Cardiac septum (tissue), 1 donor: Measurements from ENCODE around the gene UBTD1. TPM values are rescaled to one million over a fixed set of nuclear protein-coding genes. Genes with fewer than 3 reads are reported as not detected.
"Not testable (repeated sequence)": the region's sequence is repeated elsewhere in the genome, so short reads cannot be mapped to it uniquely, and the experiment has no call there.

Experiments
- DNase-seq: peaks from one replicate; pipeline ENCODE4 v3.0.0-alpha.2; 2020; ENCODE audit warnings: low spot score
- intact Hi-C: fragments of 100-400 bp; cut with DNase I; formaldehyde crosslinking; loops from one replicate; pipeline ENCODE4 v1.14.0; 2022
- total RNA-seq: library from RNA; stranded (reverse); fragmentation: NEBNext Ultra II Directional; extraction: Animal tissue kit (Norgen Biotek cat#: 25700); gene quantifications from one replicate; pipeline ENCODE4 v1.2.1, GENCODE V29; 2021
- donor health status: DM: no; HTN: no; CAD: no.

Gene UBTD1
- total RNA-seq, 1 donor from 2014 or later: 25.5 TPM

DNA sequence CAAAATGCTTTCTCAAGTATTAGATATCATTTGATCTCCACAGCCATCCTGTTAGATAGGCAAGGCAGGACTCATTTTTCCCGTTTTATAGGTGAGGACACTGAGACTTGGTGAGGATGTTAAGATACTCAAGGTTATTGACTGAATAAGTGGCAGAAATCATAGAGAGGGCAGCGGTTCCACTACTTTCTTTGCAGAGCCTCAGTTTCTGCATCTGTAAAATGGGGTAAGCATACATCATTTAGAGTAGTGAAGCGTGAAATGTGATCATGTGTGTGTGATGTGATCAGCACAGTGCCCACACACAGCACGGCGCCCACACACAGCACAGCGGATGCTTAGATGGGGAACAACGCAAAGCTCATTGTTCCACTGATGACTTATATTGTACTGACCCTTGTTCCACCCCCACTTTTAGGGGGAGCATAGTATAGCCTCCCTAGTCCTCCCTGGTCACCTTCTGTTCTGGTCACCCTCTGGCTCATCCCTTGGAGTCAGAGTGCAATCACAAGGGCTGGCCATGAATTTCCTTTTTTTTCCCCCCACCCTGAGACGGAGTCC, 10.5 kb downstream of the UBTD1 start:
- intact Hi-C loops: no loop called here
- no peak for DNase-seq

DNA sequence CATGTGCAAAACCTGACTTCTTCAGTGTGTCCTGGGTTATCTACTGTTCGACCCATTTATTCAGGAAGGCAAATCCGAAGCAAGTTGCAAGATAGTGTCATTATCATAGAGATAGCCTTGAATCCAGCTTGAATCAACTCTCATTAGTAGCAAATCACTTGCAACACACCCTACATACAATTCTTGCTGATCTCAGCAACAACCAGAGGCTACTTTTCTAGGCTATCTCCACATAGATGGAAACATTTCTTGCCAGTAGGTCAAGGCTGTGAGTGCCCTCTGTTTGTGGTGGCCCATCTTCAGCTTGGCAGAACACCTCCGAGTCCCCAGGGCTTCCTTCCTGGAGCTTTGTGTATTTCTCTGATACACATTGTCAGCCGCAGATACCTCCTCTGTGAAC, 12.0 kb downstream of the UBTD1 start:
- DNase-seq: no peak
- intact Hi-C loops: no loop called here

DNA sequence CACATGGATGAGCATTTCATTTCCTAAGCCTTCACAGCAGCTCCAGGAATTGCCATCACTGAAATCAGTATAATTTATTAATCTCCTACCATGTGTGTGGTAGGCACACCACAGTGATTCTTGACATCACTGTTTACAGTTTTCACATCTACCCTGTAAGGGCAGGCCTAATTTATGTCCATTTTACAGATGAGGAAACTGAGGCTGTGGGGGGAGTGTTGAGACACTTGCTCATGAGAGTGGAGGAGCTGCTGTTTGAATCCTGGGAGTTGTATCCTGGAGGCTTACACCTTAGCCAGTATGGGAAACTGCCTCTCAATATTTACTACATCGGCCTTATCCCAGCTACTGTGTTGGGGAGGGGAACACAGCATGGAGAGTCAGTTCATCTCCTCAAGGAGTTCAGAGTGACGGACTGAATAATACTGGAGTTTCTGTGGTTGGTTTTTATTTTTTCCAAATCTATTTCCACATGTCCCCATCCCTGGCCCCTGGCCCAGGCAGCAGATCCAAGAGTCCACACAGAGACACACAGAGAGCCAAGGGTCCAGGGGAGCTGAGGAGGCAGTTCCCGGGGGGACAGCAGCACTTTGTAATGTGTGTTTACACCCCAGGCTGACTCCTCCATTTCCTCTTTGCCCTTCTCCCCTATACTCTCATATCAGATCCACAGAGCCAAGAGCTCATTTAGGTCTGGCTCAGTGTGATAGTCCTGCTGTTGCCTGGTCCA, 13.2 kb downstream of the UBTD1 start:
- intact Hi-C loops: no loop called here
- DNase-seq: no peak

DNA sequence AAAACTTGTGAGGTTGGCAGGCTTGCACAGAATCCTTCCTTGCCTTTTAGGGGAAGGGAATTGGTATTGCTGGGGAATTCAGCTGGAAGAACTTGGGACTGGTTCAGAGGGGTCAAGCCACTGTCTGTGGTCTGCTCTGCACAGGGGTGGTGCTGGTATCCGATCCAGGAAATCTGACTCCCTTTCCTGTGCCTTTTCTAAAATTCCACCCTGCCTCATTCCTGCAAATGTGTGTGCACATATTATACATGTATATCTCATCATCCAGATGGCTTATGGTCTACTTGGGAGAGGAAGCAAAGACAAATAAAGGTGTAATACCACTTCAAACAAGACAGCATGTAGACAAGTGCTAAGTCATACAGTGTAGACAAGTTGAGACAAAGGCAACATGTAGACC, 14.3 kb downstream of the UBTD1 start:
- DNase-seq: no peak
- intact Hi-C loops: no loop called here

- no peak for DNase-seq
- intact Hi-C loops: no loop called here
Observed at GRCh38 chr10:97514344-97514743, 15.6 kb downstream of the UBTD1 start.

DNA sequence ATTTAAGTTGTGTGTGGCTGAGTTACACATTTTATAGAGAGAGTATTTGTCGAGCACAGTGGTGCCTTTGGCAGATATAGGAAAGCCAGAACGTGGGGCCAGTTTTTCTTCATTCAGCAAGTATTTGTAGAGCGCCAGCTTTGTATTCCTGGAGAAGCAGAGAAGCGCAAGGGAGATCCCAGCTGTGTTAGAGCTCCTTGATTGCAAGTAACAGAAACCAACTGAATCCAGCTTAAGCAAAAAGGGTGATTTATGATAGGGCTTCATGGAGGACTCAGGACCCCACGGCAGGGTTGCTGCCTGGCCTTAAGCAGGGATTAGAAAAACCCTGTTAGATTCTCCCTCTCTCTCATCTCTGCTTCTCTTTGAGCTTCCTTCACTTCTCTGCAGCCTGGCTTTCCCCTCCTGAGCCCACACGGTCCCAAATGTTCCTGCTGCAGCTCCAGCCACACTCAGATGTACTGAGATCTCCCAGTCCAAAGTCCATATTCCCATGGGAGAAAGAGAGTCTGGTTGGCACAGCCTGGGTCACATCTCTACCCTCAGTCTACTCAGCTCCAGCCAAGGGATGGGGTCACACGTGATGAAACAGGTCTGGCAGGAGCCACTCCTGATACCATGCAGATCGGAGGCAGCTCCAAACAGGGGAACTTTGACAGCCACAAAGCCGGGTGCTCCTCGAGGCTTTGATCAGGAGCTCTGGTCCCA, 16.7 kb downstream of the UBTD1 start:
- intact Hi-C loops: no loop called here
- DNase-seq: no peak

DNA sequence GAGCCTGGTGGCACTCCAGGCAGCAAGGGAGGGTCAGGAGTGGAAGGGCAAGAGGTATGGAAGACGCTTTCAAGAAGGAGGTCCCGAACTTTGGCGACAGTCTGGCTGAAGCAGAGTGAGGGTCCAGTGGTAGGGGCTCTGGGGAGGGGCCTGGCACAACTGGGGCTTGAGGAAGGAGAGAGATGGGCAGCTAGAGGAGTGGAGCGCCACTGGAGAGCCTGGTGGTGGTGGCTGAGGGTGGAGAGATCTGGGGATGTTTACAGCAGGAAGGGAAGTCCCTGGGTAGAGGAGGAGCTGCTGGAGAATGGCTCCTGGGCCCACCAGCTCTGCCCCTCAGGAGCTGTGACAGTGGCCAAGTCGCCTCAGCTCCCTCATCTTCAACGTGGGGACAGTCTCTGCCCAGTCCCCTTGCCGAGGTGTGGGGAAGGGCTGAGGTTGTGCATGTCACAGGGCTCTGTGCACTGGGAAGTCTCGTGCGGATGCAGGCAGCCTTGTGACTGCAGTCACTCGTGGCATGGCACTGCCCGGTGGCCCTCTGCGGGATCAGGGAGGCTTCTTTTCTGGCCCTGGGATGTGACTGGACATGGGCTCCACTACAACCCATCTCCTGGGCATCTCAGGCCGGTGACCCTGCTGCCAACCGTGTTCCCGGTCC, 18.5 kb downstream of the UBTD1 start:
- intact Hi-C loops: no loop called here
- DNase-seq: no peak

DNA sequence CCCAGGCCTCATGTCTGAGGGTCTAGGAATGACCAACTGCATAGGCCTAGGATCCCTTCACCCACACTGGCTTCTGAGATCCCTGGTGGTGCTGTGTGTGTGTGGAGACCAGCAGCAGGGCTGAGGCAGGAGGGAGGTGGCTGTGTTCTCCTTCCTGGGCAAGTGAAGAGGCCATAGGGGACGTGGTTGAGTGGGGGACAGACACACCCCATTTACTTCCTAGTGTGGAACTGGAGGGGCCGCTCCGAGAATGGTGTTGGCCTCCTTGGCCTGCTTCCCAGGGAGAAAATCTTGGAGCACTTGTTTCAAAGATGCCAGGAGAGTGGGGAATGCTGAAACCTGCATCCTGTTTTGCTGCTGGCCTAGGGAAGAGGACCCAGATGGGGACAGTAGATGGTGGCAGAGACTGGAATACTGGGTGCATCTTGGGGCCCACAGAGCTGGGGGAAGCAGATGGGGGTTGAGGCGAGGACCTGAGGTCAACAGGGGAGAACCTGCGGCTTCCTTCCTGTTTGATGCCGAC, 19.1 kb downstream of the UBTD1 start:
- no peak for DNase-seq
- intact Hi-C loops: no loop called here

- intact Hi-C loops: no loop called here
- DNase-seq: no peak
Observed at GRCh38 chr10:97518301-97519043, 19.7 kb downstream of the UBTD1 start.

DNA sequence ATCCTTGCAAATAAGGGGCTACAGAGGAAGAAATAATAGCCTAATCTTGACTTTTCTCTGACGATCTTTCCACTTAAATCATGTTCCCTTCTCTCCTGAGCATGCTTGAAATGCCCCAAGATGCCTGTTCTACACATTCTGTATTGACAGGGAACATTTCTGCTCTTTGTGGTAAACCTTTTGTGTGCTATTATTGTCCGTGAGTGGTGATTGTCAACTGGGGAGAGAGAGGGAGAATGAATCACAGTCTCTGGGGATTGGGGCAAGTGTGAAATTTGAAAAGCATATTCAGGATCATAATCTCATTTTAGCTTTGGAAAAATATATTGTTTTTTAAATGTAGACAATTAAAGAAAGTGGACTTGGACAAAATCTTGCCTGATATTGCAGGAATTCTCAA, 20.6 kb downstream of the UBTD1 start:
- intact Hi-C loops: no loop called here
- DNase-seq: no peak

GRCh38 chr10:97520520-97520919, 21.8 kb downstream of the UBTD1 start:
- intact Hi-C loops: no loop called here
- no peak for DNase-seq

- no peak for DNase-seq
- intact Hi-C loops: no loop called here
Observed at GRCh38 chr10:97520978-97521761, 22.4 kb downstream of the UBTD1 start.

GRCh38 chr10:97522071-97522470, 23.3 kb downstream of the UBTD1 start:
- intact Hi-C loops: no loop called here
- DNase-seq: no peak

DNA sequence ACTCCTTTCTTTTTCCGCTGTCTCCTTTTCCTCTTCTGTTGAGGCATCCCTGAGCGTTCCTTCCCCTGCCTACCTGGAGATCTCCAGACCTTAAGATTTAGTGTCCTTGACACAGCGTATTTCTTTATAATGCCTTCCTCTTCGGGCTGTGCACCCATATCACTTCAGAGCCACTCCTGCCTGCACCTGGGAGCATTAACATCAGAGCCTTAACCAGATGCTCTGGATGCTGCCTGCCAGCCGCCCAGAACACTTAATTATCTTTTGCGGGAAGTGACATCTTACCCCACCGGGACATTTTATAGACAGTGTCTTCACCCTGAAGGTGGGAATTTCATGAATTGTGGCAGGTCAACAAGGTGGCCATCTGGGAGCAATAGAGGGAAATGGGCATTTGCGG, 24.2 kb downstream of the UBTD1 start:
- intact Hi-C loops: no loop called here
- no peak for DNase-seq

DNA sequence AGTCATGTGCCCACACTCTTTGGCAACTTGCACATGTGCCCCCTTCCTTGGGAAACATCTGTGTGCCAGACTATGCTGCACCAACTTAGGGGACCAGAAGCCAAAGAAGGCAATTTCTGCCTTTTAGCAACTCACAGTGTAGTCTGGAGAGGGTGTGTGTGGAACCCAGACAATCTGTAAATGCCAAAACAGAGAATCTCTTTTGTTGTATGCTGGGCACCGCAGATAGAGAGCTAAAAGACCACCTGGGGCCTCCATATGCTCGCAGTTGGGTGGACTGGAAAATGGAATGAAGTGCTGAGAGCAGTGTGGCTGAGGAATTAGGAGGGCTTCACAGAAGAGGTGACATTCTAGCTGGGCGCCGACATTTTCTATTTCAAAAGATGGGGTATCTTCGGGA, 26.4 kb downstream of the UBTD1 start:
- intact Hi-C loops: no loop called here
- DNase-seq: no peak

DNA sequence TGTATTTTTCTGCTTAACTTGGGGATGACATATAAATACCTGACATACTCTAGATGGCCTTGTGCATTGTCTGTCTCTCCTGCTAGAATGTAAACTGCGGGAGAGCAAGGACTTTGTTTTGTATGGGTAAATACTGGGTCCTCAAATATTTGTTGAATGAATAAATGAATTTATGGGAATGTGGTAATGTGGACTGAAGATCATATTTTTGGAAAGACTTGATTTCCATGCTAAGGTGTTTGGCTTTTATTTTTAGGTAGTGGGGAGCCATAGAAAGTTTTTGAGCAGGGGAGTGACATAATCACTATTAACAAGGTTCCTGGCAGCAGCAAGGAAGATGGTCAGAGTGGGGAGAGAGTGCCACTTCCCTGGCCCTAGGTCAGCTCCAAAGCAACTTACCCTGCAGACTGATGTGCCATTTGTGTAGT, 27.0 kb downstream of the UBTD1 start:
- intact Hi-C loops: no loop called here

GRCh38 chr10:97528876-97529275, 30.2 kb downstream of the UBTD1 start:
- DNase-seq, intact Hi-C loops: not testable (repeated sequence)

More for the DNA sequence above, 27.0 kb downstream of the UBTD1 start:
- DNase-seq: no peak

DNA sequence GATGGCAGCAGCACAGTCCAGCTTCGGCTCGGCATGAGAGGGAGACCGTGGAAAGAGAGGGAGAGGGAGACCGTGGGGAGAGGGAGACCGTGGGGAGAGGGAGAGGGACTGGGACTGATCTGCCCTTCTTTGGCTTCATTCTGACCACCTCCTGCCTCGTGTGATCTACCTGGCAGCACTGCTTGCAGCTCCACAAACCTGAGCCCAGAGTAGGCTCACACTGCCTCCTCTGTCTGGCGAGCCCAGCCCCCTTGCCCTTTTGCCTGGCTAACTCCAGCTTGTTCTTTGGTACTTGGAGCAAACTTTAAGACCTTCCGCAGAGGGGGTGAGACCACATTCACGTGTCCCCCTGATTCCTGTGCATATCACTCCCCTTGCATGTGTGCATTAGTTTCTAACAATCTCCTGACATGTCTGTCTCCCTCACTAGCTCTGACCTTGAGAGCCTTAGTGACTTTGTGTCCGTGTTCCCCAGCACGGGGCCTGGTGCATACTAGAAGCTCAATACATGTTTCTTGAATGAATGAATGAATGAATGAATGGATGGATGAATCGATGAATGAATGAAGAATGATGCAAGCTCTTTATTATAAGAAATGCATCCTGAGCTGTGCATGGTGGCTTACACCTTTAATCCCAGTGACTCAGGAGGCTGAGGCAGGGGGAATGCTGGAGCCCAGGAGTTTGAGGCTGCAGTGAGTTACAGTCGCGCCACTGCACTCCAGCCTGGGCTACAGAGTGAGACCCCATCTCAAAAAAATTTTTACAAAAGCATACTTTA, 31.2 kb downstream of the UBTD1 start:
- intact Hi-C loops: no loop called here
- DNase-seq: no peak
